K562 (cell line): ENCODE measurements around the gene UAP1. TPM values are rescaled to one million over a fixed set of nuclear protein-coding genes. Genes with fewer than 3 reads are reported as not detected.
A peak's percentile ranks its signal among the peaks of the same experiment; 100 is the strongest.

Experiments used
- ATAC-seq: fragments of 200-7000 bp; cut with Tn5 transposase; 3 replicates; pipeline ENCODE4 v1.9.1; 2020; ENCODE audit warnings: moderate library complexity
- BruUV-seq: library from RNA; stranded (reverse); fragments of 400-500 nt; replicated peaks from 2 replicates; lab custom pipeline; 2021; lab: Mats Ljungman, UMichigan
- CTCF ChIA-PET: fragments of 300-600 bp; formaldehyde crosslinking; extraction: SDS; loops from one replicate; lab custom pipeline; 2021; ENCODE audit warnings: low intra/inter-chr PET ratio; lab: Yijun Ruan, JAX
- POLR2A ChIA-PET: fragments of 300-600, 350-650 bp; sonication (Branson Sonifier 250); formaldehyde crosslinking; extraction: SDS; loops from one replicate; lab custom pipeline; 2021; ENCODE audit warnings: antibody characterized with exemption, inconsistent platforms; lab: Yijun Ruan, JAX
- DNase-seq, 4 experiments: peaks; one replicate each; pipeline versions ENCODE4 v3.0.0 to v3.0.0-alpha.2; 2011 to 2018; ENCODE audit warnings: low spot score in 3 of 4, mixed read lengths in 3 of 4; ENCODE audit errors: extremely low read depth in 1 of 4
- FAIRE-seq: peaks from 2 replicates; lab custom pipeline; 2011; peaks lifted over from hg19 to GRCh38; lab: Jason Lieb, UNC
- H2AFZ ChIP-seq: 2 replicates; pipeline ENCODE4 v1.6.0; 2011; ENCODE audit warnings: low read depth, low read length, control low read depth, inconsistent platforms
- H3K27ac ChIP-seq: fragments of 200-600 bp; 3 replicates; pipeline ENCODE4 v1.8.0; 2011; ENCODE audit warnings: low read depth, mild to moderate bottlenecking, control low read depth, inconsistent platforms, low read length, moderate library complexity, mixed read lengths; ENCODE audit errors: extremely low read depth
- H3K27me3 ChIP-seq, 2 experiments: fragments of 300-600 bp in 1 of 2; 2 replicates in 1 of 2; 3 replicates in 1 of 2; pipeline versions ENCODE4 v1.6.0 to v1.8.0; 2011; ENCODE audit warnings: inconsistent platforms in 2 of 2, low read length in 2 of 2, mild to moderate bottlenecking in 1 of 2, mixed read lengths in 1 of 2, moderate library complexity in 1 of 2; ENCODE audit not compliant: control insufficient read depth in 2 of 2, insufficient read depth in 2 of 2
- H3K36me3 ChIP-seq: fragments of 300-600 bp; 3 replicates; pipeline ENCODE4 v1.8.0; 2011; ENCODE audit warnings: mild to moderate bottlenecking, low read length, inconsistent platforms; ENCODE audit not compliant: control insufficient read depth, insufficient read depth
- H3K4me1 ChIP-seq, 2 experiments: fragments of 200-600 bp in 1 of 2; replicated peaks in 1 of 2; 2 replicates in 1 of 2; 3 replicates in 1 of 2; pipeline versions ENCODE4 v1.5.1 to v1.8.0; 2011; ENCODE audit warnings: inconsistent platforms in 2 of 2, low read length in 2 of 2, mild to moderate bottlenecking in 1 of 2, mixed read lengths in 1 of 2, moderate library complexity in 1 of 2; ENCODE audit not compliant: control insufficient read depth in 2 of 2, insufficient read depth in 2 of 2
- H3K4me2 ChIP-seq: 2 replicates; pipeline ENCODE4 v1.6.1; 2011; ENCODE audit warnings: low read length, control low read depth, inconsistent platforms, mixed read lengths; ENCODE audit not compliant: insufficient read depth
- H3K4me3 ChIP-seq: fragments of 200-600 bp; sonication (generic), shearing (Covaris generic); 2 replicates; pipeline ENCODE4 v1.5.1; 2016; ENCODE audit warnings: control low read depth, inconsistent platforms
- H3K79me2 ChIP-seq: fragments of 200-600 bp; 3 replicates; pipeline ENCODE4 v1.8.0; 2011; ENCODE audit warnings: low read length, inconsistent platforms; ENCODE audit not compliant: control insufficient read depth, insufficient read depth
- H3K9ac ChIP-seq, 2 experiments: 2 replicates each; pipeline versions ENCODE4 v1.6.0 to v1.6.1; 2011; ENCODE audit warnings: low read depth in 2 of 2, low read length in 2 of 2, control low read depth in 1 of 2, inconsistent platforms in 1 of 2, mild to moderate bottlenecking in 1 of 2, mixed read lengths in 1 of 2; ENCODE audit not compliant: insufficient read depth in 1 of 2
- H3K9me1 ChIP-seq: one replicate; pipeline ENCODE4 v1.6.0; 2011; ENCODE audit warnings: inconsistent platforms, mild to moderate bottlenecking, low read length, moderate library complexity; ENCODE audit not compliant: control insufficient read depth, insufficient read depth
- H3K9me3 ChIP-seq: replicated peaks from 2 replicates; pipeline ENCODE4 v1.5.1; 2011; ENCODE audit warnings: low read depth, low read length, inconsistent platforms; ENCODE audit not compliant: control insufficient read depth, insufficient read depth
- H4K20me1 ChIP-seq: replicated peaks from 2 replicates; pipeline ENCODE4 v1.6.1; 2011; ENCODE audit warnings: low read length, inconsistent platforms, mixed read lengths; ENCODE audit not compliant: control insufficient read depth, insufficient read depth
- BCOR ChIP-seq: fragments of 450-650 bp; IDR thresholded peaks from 2 replicates; pipeline ENCODE4 v1.6.1; 2016
- HDAC1 ChIP-seq, 2 experiments: fragments of 450-650 bp; IDR thresholded peaks; 2 replicates each; pipeline ENCODE4 v1.6.1; 2016 to 2017; ENCODE audit warnings: inconsistent platforms in 1 of 2, mild to moderate bottlenecking in 1 of 2, moderate library complexity in 1 of 2
- HDAC8 ChIP-seq: fragments of 450-650 bp; IDR thresholded peaks from 2 replicates; pipeline ENCODE4 v1.6.1; 2016; ENCODE audit warnings: mild to moderate bottlenecking, missing genetic modification characterization, moderate library complexity, missing compliant biosample characterization
- JUND ChIP-seq, 2 experiments: IDR thresholded peaks; 2 replicates in 1 of 2; 3 replicates in 1 of 2; pipeline ENCODE4 v1.6.1; 2011; ENCODE audit warnings: borderline replicate concordance in 2 of 2, low read depth in 2 of 2, low read length in 2 of 2, improper control_type of control experiment in 1 of 2, missing biosample characterization in 1 of 2, missing genetic modification characterization in 1 of 2, missing genetic modification reagents in 1 of 2
- MYC ChIP-seq, 2 experiments: fragments of 250-450 bp in 1 of 2; sonication (Bioruptor Pico) in 1 of 2; IDR thresholded peaks; 2 replicates each; pipeline versions ENCODE4 v1.5.1 to v1.6.1; 2012 to 2021; ENCODE audit warnings: low read depth in 2 of 2, borderline replicate concordance in 1 of 2, improper control_type of control experiment in 1 of 2, low read length in 1 of 2, mild to moderate bottlenecking in 1 of 2, moderate library complexity in 1 of 2
- SMARCE1 ChIP-seq: fragments of 450-650 bp; IDR thresholded peaks from 2 replicates; pipeline ENCODE4 v1.7.1; 2016; ENCODE audit warnings: mild to moderate bottlenecking
- WHSC1 ChIP-seq: IDR thresholded peaks from one replicate; pipeline ENCODE4 v1.6.1; 2012; ENCODE audit warnings: low read length, control low read depth, inconsistent platforms
- ZFX ChIP-seq: sonication (generic); formaldehyde crosslinking; IDR thresholded peaks from 2 replicates; pipeline ENCODE4 v1.8.0; 2022; ENCODE audit warnings: mild to moderate bottlenecking, missing genetic modification reagents, moderate library complexity
- ZNF140 ChIP-seq: fragments of 250-450 bp; sonication (Bioruptor Pico); IDR thresholded peaks from 2 replicates; pipeline ENCODE4 v1.8.0; 2021; ENCODE audit warnings: moderate library complexity, mild to moderate bottlenecking, inconsistent platforms
- ZNF347 ChIP-seq: fragments of 450-650 bp; formaldehyde crosslinking; IDR thresholded peaks from 2 replicates; pipeline ENCODE4 v1.4.0; 2020; ENCODE audit warnings: low read depth, mild to moderate bottlenecking, moderate library complexity
- ZNF551 ChIP-seq: fragments of 250-450 bp; sonication (Bioruptor Pico); IDR thresholded peaks from 2 replicates; pipeline ENCODE4 v1.5.0; 2021; ENCODE audit warnings: mild to moderate bottlenecking, moderate library complexity
- ZNF764 ChIP-seq: fragments of 250-450 bp; sonication (Bioruptor Pico); IDR thresholded peaks from 2 replicates; pipeline ENCODE4 v1.4.0; 2020; ENCODE audit warnings: low read depth, mild to moderate bottlenecking, moderate library complexity
- ZNF766 ChIP-seq: fragments of 200-800 bp; sonication (Bioruptor generic); conservative IDR thresholded peaks from 2 replicates; pipeline ENCODE4 v1.6.1; 2016; ENCODE audit warnings: missing genetic modification characterization, missing compliant biosample characterization
- WGBS: fragments of 100-300 bp; shearing (Covaris generic); methylation state at CpG from one replicate; pipeline ENCODE4 v1.1.6; 2016; ENCODE audit warnings: low coverage, mixed read lengths; ENCODE audit not compliant: insufficient coverage; ENCODE audit errors: missing lambda C conversion rate; 5-methylcytosine and 5-hydroxymethylcytosine counted together
- in situ Hi-C: fragments of 300-500 bp; cut with MboI; formaldehyde crosslinking; loops from 4 replicates; pipeline ENCODE4 v1.15.0; 2018; ENCODE audit warnings: inconsistent platforms, mixed read lengths
- intact Hi-C: fragments of 100-400 bp; cut with micrococcal nuclease; formaldehyde crosslinking; loops from 2 replicates; pipeline ENCODE4 v1.14.2; 2022
- polyA plus RNA-seq, 8 experiments: library from polyadenylated mRNA; depleted of rRNA in 4 of 8; stranded (reverse) in 5 of 8; unstranded in 3 of 8; fragments of >200 nt; fragmentation: Nextera tagmentation in 2 of 8; fragmentation: Illumina TruSeq in 1 of 8; extraction: Ambion mirVana in 2 of 8; extraction: Trizol in 1 of 8; gene quantifications; 2 replicates each; pipeline versions ENCODE4 v1.2.1 to v1.2.3, GENCODE V29; 2011 to 2014; ENCODE audit warnings: inconsistent platforms in 1 of 8, missing spikeins in 1 of 8
- total RNA-seq, 7 experiments: library from RNA; depleted of rRNA in 6 of 7; stranded (reverse); fragments of >200 nt in 6 of 7; fragmentation: Illumina TruSeq in 2 of 7; extraction: Trizol in 2 of 7; gene quantifications; 2 replicates each; pipeline versions ENCODE4 v1.2.1 to v1.2.3, GENCODE V29; 2011 to 2021; ENCODE audit warnings: low replicate concordance in 1 of 7
- TF ChIP-seq, protein P1 (sequence below): fragments of 200-800 bp; sonication (Bioruptor generic); IDR thresholded peaks from 2 replicates; pipeline ENCODE4 v1.6.1; 2016; ENCODE audit warnings: missing genetic modification characterization, missing compliant biosample characterization
- TF ChIP-seq, protein P2 (sequence below): fragments of 200-800 bp; sonication (Bioruptor generic); IDR thresholded peaks from 2 replicates; pipeline ENCODE4 v1.6.1; 2017; ENCODE audit warnings: missing genetic modification characterization, missing compliant biosample characterization

UAP1 gene
- total and polyA plus RNA-seq, 9 of the 15 experiments (the other 6 are each of a cell fraction or from before 2014, with no cell fraction given), result 182 to 317 (median 213) TPM

DNA sequence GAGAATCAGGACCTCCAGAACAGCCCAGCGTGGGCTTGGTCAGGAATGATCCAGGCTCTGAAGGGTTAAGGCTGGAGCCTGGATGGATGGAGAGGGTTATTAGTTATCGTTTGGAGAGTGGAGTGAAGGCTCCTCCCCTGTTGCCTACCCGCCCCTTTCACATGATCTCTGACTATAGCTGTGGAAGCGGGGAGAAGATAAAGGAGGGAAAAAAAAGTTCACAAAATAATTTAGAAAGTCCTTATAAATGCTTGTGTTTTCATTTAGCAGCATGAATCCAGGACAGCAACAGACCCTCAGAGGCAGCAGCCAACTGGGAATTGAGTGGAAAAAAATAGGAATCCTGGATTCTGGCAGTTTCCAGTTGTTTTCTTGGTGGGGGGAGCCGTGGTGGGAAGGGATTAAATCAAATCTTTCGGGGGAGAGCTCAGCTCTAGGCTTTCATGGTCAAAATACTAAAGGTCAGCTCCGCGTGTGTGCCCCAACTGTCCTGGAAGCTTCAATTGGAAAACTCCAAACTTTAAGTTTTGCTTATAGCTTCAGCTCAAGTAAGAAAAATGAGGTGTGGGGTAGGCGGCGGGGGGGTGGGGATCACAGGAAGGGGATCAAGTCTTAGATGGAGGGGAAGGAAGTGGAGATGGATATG lies 70.1 kb downstream of the UAP1 start:
- 23% methylated on average over 10 of the region's 10 CpGs for WGBS
- H3K9ac ChIP-seq, result no peak overlapping the region
- H3K4me1 ChIP-seq, result peaks cover 7 to 31% of the 10 kb centered on the region in 2 experiments
- H3K9me3 ChIP-seq, result no peaks in the 10 kb centered on the region
- intact Hi-C loops (no loop called here), in situ Hi-C loops (no loop called here)
- no peaks in the 10 kb centered on the region for H3K79me2 ChIP-seq
- H3K27me3 ChIP-seq, result no peaks in the 10 kb centered on the region
- ChIA-PET CTCF (no interaction called here), POLR2A (interaction anchor here (0.7 to 2.5 kb wide), 6 partner anchors 9 to 575 kb away, joined by 3 to 12 read pairs (median 4); no protein-coding TSS in a partner anchor)
- H2AFZ ChIP-seq, result peak overlapping the region; percentile 58
- H4K20me1 ChIP-seq, result no peaks in the 10 kb centered on the region
- BruUV-seq, result no TSS peak
- H3K27ac ChIP-seq, result peak overlapping the region; percentile 7; the same call in 2 of the 3 replicates
- ATAC-seq (peak; percentile 77), FAIRE-seq (peak; percentile 26), DNase-seq (peak; percentile 30 to 71 (median 42))
- H3K4me2 ChIP-seq, result peak overlapping the region; percentile 35
- H3K9me1 ChIP-seq, result no peaks in the 10 kb centered on the region
- no peaks in the 10 kb centered on the region for H3K36me3 ChIP-seq
- no peak overlapping the region for H3K4me3 ChIP-seq
- TF ChIP-seq ZNF764 (CRISPR knock-in tag), result no peak
- TF ChIP-seq ZNF766, result no peak
- no peak for TF ChIP-seq ZNF140 (CRISPR knock-in tag)
- no peak for TF ChIP-seq BCOR
- TF ChIP-seq SMARCE1, result no peak
- TF ChIP-seq, protein P1, sequence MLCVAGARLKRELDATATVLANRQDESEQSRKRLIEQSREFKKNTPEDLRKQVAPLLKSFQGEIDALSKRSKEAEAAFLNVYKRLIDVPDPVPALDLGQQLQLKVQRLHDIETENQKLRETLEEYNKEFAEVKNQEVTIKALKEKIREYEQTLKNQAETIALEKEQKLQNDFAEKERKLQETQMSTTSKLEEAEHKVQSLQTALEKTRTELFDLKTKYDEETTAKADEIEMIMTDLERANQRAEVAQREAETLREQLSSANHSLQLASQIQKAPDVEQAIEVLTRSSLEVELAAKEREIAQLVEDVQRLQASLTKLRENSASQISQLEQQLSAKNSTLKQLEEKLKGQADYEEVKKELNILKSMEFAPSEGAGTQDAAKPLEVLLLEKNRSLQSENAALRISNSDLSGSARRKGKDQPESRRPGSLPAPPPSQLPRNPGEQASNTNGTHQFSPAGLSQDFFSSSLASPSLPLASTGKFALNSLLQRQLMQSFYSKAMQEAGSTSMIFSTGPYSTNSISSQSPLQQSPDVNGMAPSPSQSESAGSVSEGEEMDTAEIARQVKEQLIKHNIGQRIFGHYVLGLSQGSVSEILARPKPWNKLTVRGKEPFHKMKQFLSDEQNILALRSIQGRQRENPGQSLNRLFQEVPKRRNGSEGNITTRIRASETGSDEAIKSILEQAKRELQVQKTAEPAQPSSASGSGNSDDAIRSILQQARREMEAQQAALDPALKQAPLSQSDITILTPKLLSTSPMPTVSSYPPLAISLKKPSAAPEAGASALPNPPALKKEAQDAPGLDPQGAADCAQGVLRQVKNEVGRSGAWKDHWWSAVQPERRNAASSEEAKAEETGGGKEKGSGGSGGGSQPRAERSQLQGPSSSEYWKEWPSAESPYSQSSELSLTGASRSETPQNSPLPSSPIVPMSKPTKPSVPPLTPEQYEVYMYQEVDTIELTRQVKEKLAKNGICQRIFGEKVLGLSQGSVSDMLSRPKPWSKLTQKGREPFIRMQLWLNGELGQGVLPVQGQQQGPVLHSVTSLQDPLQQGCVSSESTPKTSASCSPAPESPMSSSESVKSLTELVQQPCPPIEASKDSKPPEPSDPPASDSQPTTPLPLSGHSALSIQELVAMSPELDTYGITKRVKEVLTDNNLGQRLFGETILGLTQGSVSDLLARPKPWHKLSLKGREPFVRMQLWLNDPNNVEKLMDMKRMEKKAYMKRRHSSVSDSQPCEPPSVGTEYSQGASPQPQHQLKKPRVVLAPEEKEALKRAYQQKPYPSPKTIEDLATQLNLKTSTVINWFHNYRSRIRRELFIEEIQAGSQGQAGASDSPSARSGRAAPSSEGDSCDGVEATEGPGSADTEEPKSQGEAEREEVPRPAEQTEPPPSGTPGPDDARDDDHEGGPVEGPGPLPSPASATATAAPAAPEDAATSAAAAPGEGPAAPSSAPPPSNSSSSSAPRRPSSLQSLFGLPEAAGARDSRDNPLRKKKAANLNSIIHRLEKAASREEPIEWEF (CRISPR knock-in tag), result 0 out of 2 replicates have a peak, but pooled peaks have one; percentile 26
- TF ChIP-seq JUND (IDR thresholded peaks at IDR 0.05; ENCODE audit: borderline replicate concordance, low read depth, low read length), result peak; percentile 25; the same call in 1 of the 2 replicates
- TF ChIP-seq JUND (tag; IDR thresholded peaks at IDR 0.05; ENCODE audit: borderline replicate concordance, low read depth, low read length), result no peak
- no peak for TF ChIP-seq ZNF347
- TF ChIP-seq HDAC1 (IDR thresholded peaks at IDR 0.05), result 0 out of 4 replicates have a peak, but pooled peaks of 1 of the 2 experiments have one; percentile 8
- TF ChIP-seq ZFX (CRISPR knock-in tag), result no peak
- TF ChIP-seq, protein P2, sequence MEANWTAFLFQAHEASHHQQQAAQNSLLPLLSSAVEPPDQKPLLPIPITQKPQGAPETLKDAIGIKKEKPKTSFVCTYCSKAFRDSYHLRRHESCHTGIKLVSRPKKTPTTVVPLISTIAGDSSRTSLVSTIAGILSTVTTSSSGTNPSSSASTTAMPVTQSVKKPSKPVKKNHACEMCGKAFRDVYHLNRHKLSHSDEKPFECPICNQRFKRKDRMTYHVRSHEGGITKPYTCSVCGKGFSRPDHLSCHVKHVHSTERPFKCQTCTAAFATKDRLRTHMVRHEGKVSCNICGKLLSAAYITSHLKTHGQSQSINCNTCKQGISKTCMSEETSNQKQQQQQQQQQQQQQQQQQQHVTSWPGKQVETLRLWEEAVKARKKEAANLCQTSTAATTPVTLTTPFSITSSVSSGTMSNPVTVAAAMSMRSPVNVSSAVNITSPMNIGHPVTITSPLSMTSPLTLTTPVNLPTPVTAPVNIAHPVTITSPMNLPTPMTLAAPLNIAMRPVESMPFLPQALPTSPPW, result peak; percentile 66
- TF ChIP-seq WHSC1, result no peak
- no peak for TF ChIP-seq MYC (IDR thresholded peaks at IDR 0.05; ENCODE audit: low read depth, low read length)
- no peak for TF ChIP-seq MYC (CRISPR knock-in tag; IDR thresholded peaks at IDR 0.05; ENCODE audit: borderline replicate concordance, low read depth)
- TF ChIP-seq HDAC8 (tag), result no peak
- no peak for TF ChIP-seq ZNF551 (CRISPR knock-in tag)
